ENCODE measurements around the gene CNOT3.
A peak's percentile ranks its signal among the peaks of the same experiment; 100 is the strongest.
"Not testable (repeated sequence)": the region's sequence is repeated elsewhere in the genome, so short reads cannot be mapped to it uniquely, and the experiment has no call there.

The CNOT3 gene

DNA sequence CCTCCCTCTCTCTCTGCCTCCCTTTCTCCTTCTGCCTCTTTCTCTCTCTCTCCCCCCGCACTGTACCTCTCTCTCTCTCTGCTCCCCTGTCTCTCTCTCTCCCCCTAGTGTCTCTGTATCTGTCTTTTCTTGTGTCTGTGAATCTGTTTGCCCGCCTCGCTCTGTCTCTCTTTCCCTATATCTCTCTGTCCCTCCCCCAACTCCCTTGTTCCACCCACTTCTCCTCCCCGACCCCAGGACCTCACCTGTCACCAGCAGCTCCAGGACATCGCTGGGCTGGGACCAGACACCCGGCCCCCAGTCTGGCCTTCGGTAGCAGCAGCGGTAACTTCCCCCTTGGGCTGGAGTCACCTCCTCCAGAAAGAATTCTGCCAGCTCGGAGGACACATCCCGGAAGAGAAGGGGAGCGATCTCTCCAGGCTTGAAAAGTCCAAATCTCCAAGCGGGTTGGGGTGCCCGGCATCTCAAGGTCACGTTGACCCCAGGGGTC lies 40.9 kb upstream of the CNOT3 start:
- TF ChIP-seq, protein P1, sequence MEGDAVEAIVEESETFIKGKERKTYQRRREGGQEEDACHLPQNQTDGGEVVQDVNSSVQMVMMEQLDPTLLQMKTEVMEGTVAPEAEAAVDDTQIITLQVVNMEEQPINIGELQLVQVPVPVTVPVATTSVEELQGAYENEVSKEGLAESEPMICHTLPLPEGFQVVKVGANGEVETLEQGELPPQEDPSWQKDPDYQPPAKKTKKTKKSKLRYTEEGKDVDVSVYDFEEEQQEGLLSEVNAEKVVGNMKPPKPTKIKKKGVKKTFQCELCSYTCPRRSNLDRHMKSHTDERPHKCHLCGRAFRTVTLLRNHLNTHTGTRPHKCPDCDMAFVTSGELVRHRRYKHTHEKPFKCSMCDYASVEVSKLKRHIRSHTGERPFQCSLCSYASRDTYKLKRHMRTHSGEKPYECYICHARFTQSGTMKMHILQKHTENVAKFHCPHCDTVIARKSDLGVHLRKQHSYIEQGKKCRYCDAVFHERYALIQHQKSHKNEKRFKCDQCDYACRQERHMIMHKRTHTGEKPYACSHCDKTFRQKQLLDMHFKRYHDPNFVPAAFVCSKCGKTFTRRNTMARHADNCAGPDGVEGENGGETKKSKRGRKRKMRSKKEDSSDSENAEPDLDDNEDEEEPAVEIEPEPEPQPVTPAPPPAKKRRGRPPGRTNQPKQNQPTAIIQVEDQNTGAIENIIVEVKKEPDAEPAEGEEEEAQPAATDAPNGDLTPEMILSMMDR (IDR thresholded peaks at IDR 0.05) = peak; percentile 8
- Histone ChIP-seq H3K4me3 (ENCODE audit: low read depth, low read length) (peak overlapping the region; percentile 61), H3K9ac (peak overlapping the region; percentile 21), H3K27me3 (ENCODE audit: control insufficient read depth, insufficient read depth, low read length) (no peaks in the 10 kb centered on the region), H3K36me3 (ENCODE audit: control insufficient read depth, insufficient read depth, low read length) (no peaks in the 10 kb centered on the region), H2AFZ (peak overlapping the region; percentile 99), H3K9me3 (ENCODE audit: control insufficient read depth, low read length) (no peaks in the 10 kb centered on the region), H3K27ac (peak overlapping the region; percentile 67), H3K79me2 (no peaks in the 10 kb centered on the region), H3K4me2 (ENCODE audit: low read length) (peak overlapping the region; percentile 64), H3K4me1 (no peaks in the 10 kb centered on the region)

GRCh38 chr19:54099190-54099902 lies 38.2 kb upstream of the CNOT3 start:
- H2AFZ ChIP-seq = no peak overlapping the region
- no peak overlapping the region for H3K4me3 ChIP-seq (ENCODE audit: low read depth, low read length)
- no peak overlapping the region for H3K27ac ChIP-seq
- TF ChIP-seq, protein P1 (IDR thresholded peaks at IDR 0.05) = no peak
- peaks cover 11% of the 10 kb centered on the region for H3K79me2 ChIP-seq
- no peaks in the 10 kb centered on the region for H3K4me1 ChIP-seq
- no peaks in the 10 kb centered on the region for H3K27me3 ChIP-seq (ENCODE audit: control insufficient read depth, insufficient read depth, low read length)
- no peak overlapping the region for H3K9ac ChIP-seq
- no peaks in the 10 kb centered on the region for H3K36me3 ChIP-seq (ENCODE audit: control insufficient read depth, insufficient read depth, low read length)
- no peak overlapping the region for H3K4me2 ChIP-seq (ENCODE audit: low read length)
- H3K9me3 ChIP-seq (ENCODE audit: control insufficient read depth, low read length) = no peaks in the 10 kb centered on the region

DNA sequence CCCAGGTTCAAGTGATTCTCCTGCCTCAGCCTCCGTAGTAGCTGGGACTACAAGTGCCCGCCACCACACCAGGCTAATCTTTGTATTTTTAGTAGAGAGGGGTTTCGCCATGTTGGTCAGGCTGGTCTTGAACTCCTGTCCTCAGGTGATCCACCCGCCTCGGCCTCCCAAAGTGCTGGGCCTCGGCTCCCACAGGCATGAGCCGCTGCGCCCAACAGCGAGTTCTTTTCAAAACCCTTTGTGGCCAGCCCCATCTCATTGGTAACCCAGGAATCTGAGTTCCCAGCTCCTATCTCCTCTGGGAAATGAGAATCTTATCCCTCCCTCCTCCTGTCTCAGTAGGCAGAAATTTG lies 37.7 kb upstream of the CNOT3 start:
- H3K4me3 ChIP-seq (ENCODE audit: low read depth, low read length); H3K27ac ChIP-seq; H3K4me2 ChIP-seq (ENCODE audit: low read length): not testable (repeated sequence)

DNA sequence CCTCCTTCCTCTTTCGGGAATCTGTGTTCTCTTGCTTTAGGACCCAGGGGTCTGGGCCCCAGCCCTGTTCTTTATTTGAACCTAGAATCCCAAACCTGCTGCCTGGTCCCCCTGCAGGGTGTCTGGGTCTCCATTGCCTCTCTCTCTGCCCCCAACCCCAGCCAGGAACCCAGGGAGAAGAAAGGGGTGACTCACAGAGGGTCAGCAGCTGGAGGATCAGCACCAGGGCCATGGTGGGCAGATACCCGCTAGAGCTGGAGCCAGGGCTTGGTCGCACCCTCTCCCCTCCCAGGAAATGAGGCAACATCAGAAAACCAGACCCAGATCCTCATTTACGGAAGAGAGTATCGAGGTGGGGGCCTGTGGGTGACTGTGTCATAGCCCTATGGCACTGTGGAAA lies 37.0 kb upstream of the CNOT3 start, which contains the start of gene OSCAR:
Gene OSCAR, minus strand, starts transcription at position 243 of the 400 bp plus-strand sequence. Its CDS starts 11 bp downstream, at position 232.
- Histone ChIP-seq H3K9ac (no peak within 1 kb of the TSS), H3K27ac (no peak within 1 kb of the TSS), H3K79me2 (peaks cover 16% of the 10 kb centered on the region), H3K27me3 (ENCODE audit: control insufficient read depth, insufficient read depth, low read length) (no peaks in the 10 kb centered on the region), H3K4me3 (ENCODE audit: low read depth, low read length) (no peak within 1 kb of the TSS), H3K4me2 (ENCODE audit: low read length) (no peak within 1 kb of the TSS), H3K36me3 (ENCODE audit: control insufficient read depth, insufficient read depth, low read length) (no peaks in the 10 kb centered on the region), H3K4me1 (no peaks in the 10 kb centered on the region), H2AFZ (no peak within 1 kb of the TSS), H3K9me3 (ENCODE audit: control insufficient read depth, low read length) (no peaks in the 10 kb centered on the region)
- TF ChIP-seq, protein P1 (IDR thresholded peaks at IDR 0.05) = no peak

More for the DNA sequence above, 37.7 kb upstream of the CNOT3 start:
- H3K4me1 ChIP-seq; H3K9ac ChIP-seq; H3K9me3 ChIP-seq (ENCODE audit: control insufficient read depth, low read length); H2AFZ ChIP-seq; H3K27me3 ChIP-seq (ENCODE audit: control insufficient read depth, insufficient read depth, low read length); H3K36me3 ChIP-seq (ENCODE audit: control insufficient read depth, insufficient read depth, low read length): not testable (repeated sequence)
- peaks cover 13% of the 10 kb centered on the region for H3K79me2 ChIP-seq

GRCh38 chr19:54102421-54103169 lies 35.0 kb upstream of the CNOT3 start, which contains the start of gene NDUFA3:
NDUFA3 (plus strand) TSS chr19:54102855; CDS start chr19:54102879, 24 bp downstream.
- peak within 1 kb of the TSS; percentile 60 for H3K27ac ChIP-seq

More at GRCh38 chr19:54102421-54103169, 35.0 kb upstream of the CNOT3 start, which contains the start of gene NDUFA3:
- H3K4me3 ChIP-seq (ENCODE audit: low read depth, low read length) = peak within 1 kb of the TSS; percentile 74
- H3K9me3 ChIP-seq (ENCODE audit: control insufficient read depth, low read length) = no peaks in the 10 kb centered on the region
- no peaks in the 10 kb centered on the region for H3K27me3 ChIP-seq (ENCODE audit: control insufficient read depth, insufficient read depth, low read length)
- H3K4me2 ChIP-seq (ENCODE audit: low read length) = peak within 1 kb of the TSS; percentile 83
- H3K36me3 ChIP-seq (ENCODE audit: control insufficient read depth, insufficient read depth, low read length) = no peaks in the 10 kb centered on the region
- H2AFZ ChIP-seq = peak within 1 kb of the TSS; percentile 94
- no peaks in the 10 kb centered on the region for H3K4me1 ChIP-seq
- peaks cover 16% of the 10 kb centered on the region for H3K79me2 ChIP-seq
- TF ChIP-seq, protein P1 (IDR thresholded peaks at IDR 0.05) = no peak
- peak within 1 kb of the TSS; percentile 42 for H3K9ac ChIP-seq

All from parathyroid adenoma (tissue), 2 donors.